DLD1 (cell line): ENCODE measurements around the gene YPEL3.
"Not testable (repeated sequence)": the region's sequence is repeated elsewhere in the genome, so short reads cannot be mapped to it uniquely, and the experiment has no call there.

Experiments used
- in situ Hi-C: cut with HindIII; loops from 2 replicates; pipeline ENCODE4 v1.10.0; 2017; ENCODE audit warnings: low sequenced_read_pairs

The YPEL3 gene

DNA sequence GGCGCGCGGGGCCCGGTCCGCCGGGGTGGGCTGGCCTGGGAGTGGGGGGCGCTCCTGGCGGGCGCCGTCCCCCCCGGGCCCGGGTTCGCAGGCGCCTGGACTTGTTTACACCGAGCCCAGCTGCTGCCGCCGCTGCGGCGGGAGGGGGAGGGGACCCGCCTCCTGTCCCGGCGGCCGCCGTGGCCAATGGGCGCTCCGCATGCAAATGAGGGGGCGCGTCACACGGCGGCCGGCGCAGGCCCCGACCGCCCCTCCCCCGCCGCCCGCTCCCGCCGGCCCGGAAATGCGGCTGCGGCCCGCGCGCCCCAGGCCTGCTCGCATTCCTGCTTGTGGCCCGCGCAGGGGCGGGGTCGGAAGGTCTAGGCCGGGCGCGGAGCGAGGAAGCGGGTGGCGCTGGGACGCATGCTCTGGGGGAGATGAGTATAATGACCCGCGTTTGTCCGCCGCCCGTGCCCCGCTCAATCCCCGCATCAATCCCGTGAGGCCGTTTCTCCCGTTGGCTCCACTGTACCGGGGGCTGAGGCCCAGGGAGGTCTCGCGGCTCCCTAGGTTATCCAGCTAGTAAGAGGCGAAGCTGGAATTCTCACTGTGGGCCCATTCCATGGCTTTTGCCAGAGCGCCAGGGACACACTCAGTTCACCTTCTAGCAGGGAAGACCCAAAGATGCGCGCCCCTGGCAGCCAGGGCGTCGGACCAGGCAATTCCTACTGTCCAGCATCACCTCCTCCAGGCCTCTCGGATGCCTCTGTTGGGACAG, at the start of gene YPEL3:
Gene YPEL3 (minus strand): TSS at position 109 of the 757 bp plus-strand sequence. CDS start 731 bp downstream, outside the sequence.
- in situ Hi-C loops = no loop called here

- in situ Hi-C loops = no loop called here
Measured at GRCh38 chr16:30145657-30146056, 49.6 kb upstream of the YPEL3 start.

GRCh38 chr16:30144917-30145316, 48.9 kb upstream of the YPEL3 start:
- in situ Hi-C loops = no loop called here

- in situ Hi-C loops = no loop called here
Measured at GRCh38 chr16:30144017-30144416, 48.0 kb upstream of the YPEL3 start.

DNA sequence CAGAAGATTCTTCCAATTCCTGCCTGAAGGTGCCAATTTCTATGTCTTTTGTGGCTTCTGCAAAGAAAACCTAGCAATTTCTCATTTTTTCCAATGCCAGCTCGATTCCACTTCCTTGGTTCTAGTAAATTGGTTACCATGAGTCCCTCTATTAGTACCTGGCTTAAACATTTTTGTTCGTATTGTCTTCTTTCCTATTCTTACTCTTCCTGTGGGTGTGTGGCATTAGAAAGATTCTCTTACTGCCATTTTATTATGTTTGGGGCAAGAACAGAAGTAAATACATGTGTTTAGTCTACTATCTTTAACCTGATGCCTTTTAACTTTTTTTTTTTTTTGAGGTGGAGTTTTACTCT, 47.3 kb upstream of the YPEL3 start:
- in situ Hi-C loops = no loop called here

DNA sequence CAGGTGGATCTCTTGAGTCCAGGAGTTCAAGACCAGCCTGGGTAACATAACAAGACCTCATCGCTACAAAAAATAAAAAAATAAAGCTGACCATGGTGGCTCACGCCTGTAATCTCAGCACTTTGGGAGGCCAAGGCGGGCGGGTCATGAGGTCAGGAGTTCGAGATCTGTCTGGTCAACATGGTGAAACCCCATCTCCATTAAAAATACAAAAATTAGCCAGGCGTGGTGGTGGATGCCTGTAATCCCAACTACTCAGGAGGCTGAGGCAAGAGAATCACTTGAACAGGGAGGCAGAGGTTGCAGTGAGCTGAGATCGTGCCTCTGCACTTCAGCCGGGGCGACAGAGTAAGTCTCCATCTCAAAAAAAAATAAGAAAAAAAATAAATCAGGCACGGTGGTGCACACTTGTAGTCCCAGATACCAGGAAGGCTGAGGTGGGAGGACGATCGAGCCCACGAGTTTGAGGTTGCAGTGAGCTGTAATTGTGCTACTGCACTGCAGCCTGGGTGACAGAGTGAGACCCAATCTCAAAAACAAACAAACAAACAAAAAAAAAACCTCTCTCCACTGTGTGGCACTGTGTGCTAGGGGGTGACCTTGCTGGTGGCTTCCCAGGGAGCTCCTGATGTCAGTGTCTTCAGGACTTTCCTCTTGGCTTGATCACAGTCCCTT, 46.8 kb upstream of the YPEL3 start:
- in situ Hi-C loops = no loop called here

DNA sequence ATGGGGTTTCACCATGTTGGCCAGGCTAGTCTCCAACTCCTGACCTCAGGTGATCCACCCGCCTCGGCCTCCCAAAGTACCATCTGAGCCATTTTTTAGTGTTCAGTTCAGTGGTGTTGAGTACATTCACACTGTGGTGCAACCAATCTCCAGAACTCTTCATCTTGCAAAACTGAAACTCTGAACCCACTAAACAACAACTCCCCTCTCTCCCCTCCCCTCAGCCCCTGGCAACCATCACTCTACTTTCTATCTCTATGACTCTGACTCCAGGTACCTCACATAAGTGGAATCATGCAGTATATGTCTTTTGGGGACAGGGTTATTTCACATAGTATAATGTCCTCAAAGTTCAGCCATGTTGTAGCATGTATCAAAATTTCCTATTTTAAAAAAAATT, 45.7 kb upstream of the YPEL3 start:
- in situ Hi-C loops = no loop called here

DNA sequence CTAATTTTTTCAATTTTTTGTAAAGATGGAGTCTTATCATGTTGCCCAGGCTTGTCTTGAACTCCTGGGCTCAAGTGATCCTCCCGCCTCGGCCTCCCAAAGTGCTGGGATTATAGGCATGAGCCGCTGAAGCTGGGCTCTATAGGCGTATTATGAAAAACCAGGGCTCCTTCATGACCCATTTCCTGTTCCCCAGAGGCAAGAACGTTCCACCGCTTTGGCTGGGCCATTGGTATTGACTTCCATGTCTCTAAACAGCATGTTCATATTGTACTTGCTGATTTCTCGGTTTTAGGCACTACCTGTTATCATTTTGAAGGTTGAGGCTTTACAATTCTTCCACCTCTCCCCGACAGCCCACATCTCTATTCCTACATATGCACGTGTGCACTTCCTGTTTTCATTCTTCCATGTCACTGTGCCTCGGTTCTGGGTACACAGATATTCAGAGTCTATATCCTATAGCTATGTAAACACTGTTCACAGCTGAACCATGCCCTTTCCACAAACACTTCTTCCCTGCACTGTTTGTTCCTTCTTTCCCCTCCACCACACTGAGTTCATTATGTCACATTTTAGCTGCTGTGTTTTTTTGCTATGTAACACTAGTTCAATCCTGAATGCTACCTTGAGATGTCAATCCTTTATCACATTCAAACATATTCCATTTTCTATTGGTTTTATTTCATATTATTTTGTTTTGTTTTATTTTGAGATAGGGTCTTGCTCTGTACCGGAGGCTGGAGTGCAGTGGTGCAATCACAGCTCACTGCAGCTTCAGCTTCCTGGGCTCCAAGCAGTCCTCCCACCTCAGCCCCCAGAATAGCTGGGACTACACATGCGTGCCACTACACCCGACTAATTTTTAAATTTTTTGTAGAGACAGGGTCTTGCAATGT, 43.8 kb upstream of the YPEL3 start:
- in situ Hi-C loops = no loop called here

- in situ Hi-C loops = no loop called here
Measured at GRCh38 chr16:30137897-30138296, 41.9 kb upstream of the YPEL3 start.

- in situ Hi-C loops = no loop called here
Measured at GRCh38 chr16:30136971-30137605, 41.1 kb upstream of the YPEL3 start.

DNA sequence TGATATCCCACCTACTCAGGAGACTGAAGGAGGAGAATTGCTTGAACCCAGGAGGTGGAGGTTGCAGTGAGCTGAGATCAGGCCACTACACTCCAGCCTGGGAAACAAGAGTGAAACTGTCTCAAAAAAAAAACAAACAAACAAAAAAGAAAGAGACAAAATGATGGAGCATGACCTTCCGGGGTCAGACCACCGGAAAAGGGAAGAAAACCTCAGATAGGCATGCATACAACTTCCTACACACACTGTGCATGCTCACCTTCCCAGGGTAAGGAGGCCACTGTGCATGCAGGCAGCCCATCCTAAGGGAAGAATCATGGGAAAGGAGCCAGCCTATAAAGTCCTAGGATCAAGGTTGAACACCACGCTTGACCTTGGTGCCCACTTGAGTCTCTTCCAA, 36.6 kb upstream of the YPEL3 start:
- in situ Hi-C loops = no loop called here

GRCh38 chr16:30131869-30132475, 36.0 kb upstream of the YPEL3 start:
- in situ Hi-C loops = no loop called here

GRCh38 chr16:30127993-30128392, 32.0 kb upstream of the YPEL3 start:
- in situ Hi-C loops = no loop called here

DNA sequence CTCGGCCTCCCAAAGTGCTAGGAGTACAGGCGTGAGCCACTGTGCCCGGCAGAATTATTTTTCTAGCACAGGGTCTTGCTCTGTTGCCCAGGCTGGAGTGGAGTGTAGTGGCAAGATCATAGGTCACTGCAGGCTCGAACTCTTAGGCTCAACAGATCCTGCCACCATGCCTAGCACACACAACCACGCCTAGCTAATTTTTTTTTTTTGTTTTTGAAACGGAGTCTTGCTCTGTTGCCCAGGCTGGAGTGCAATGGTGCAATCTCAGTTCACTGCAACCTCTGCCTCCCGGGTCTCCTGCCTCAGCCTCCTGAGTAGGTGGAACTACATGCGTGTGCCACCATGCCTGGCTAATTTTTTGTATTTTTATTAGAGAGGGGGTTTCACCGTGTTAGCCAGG, 29.7 kb upstream of the YPEL3 start:
- in situ Hi-C loops = not testable (repeated sequence)

- in situ Hi-C loops = no loop called here
Measured at GRCh38 chr16:30124985-30125379, 29.0 kb upstream of the YPEL3 start.

DNA sequence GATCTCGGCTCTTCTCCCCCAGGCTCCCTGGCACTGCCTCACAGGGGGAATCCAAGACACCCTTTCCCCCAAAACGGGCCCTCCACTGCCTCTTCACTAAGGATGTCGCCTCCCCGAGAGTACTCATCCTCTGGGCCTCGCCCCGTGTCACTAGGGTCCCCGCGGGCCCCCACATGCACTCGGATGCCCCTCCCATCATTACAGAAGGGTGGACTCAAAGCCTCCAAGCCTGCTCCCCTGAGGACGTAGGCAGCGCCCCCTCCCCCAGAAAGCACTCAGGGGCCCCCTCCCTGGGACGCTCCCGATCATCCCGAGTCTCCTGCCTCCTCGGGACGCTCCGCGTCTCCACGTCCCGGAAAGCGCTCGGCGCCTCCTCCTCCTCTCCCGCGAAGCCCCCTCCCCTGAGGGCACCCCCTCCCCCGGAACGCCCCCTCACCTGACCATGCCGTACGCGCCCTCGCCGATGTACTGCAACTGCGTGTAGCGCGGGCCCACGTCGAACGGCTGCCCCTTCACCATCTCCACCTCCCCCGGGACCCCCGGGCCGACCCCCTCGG, 26.7 kb upstream of the YPEL3 start:
- in situ Hi-C loops = no loop called here

GRCh38 chr16:30121741-30122571, 25.9 kb upstream of the YPEL3 start:
- in situ Hi-C loops = no loop called here

DNA sequence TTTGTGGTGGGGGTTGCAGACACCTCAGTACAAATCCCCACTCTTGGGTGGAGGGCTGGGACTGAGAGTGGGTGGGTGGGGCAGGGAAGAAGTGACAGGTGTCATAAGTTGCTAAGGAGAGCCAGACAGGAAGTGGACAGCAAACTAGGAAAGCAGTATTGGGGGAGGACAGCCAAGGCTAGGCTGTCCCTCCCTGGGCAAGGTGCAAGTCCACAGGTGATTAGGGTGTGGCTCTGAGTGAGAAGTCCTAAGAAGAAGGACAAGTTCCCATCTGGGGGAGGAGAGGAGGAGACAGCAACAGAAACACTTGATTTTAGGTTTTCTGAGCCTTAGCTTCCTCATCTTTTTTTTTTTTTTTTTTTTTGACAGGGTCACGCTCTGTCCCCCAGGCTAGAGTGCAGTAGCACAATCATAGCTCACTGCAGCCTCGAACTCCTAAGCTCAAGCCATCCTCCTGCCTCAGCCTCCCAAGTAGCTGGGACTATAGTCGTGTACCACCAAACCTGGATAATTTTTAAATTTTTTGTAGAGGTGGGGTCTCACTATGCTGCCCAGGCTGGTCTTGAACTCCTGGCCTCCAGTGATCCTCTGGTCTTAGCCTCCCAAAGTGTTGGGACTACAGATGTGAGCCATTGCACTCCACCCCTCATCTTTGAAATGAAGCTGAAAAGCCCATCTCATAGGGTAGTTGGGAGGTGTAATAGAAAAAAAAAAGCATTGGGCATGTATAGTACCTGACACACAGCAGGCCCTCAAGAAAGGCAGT, 24.5 kb upstream of the YPEL3 start:
- in situ Hi-C loops = no loop called here

- in situ Hi-C loops = loop anchor here (5.0 kb wide), 1 partner anchor 42 kb away; the partner anchor contains the start of gene PPP4C
Measured at GRCh38 chr16:30119428-30119827, 23.4 kb upstream of the YPEL3 start.
